GM18520 (cell line): Measurements from ENCODE around the gene RBM7.

Experiments used
- ATAC-seq: cut with Tn5 transposase; IDR thresholded peaks from one replicate; pipeline ENCODE4 v1.9.1; 2021; ENCODE audit not compliant: unreplicated experiment

RBM7 gene

DNA sequence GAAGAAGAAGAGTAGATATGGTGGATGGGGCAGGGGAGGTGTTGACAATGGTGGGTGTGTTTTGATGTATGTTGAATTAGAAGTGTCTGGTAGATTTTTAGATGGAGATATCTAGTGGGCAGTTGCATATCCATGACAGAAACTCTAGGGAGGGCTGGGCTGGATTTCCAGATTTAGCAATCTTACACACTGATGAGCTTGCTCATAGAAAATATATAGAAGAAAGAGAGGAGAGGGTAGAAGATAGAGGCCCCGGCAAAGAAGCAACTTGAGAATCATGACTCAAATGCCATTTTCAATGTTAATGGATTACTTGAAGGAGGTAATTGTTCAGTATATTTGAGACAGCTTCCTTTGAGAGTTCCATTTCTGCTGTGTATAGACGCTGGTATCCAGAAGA, 47.0 kb downstream of the RBM7 start:
- ATAC-seq: no peak

DNA sequence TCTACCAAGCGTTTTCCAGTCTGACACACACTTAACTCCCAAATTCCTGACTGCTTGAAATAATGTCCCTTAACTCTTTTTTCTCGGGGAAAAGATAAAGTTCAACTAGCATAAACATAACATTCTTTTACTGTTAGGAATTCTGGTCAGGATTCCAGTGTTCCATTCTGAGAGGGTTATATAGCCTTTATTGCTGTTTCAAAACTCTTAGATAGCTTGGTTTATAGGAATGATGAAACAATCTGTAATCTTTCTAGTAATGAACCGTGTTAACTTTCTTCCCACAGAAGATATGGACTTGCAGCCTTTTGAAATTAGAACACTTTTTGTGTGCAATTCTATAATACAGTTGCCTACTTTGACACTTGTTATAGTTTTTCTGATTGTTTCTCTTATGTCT, 47.4 kb downstream of the RBM7 start:
- ATAC-seq: no peak

DNA sequence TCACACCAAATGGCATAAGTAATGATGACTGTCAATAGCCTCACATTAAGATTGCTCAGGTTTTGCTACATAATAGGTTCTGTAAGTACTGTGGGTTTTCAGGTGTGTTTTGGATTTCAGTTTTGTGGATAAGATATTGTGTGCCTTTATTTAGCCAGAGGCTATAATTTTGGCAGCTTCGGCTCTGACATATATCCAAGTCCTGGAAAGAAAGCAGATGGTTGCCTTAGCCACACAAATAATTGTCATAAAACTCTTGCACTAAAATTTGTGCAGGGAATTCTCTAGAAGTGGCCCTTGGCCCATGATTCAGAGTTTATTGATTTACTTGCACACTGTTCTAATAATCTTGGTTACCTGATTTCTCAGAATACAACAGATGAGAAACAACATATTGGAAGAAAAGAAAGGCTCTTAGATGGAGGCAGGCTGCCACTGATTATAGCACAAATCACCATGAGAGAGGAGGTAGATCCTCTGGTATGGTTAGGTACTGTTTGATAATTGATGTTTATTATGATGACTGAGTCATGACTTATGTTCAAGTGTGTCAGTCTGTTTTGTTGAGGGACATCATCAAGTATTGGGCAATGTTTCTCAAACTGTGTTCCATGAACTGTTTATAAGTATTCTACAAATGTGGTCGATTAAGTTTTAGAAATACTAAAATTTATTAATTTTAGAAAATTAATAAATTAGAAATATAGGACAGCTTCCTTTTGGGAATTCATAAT, 48.5 kb downstream of the RBM7 start:
- no peak for ATAC-seq

DNA sequence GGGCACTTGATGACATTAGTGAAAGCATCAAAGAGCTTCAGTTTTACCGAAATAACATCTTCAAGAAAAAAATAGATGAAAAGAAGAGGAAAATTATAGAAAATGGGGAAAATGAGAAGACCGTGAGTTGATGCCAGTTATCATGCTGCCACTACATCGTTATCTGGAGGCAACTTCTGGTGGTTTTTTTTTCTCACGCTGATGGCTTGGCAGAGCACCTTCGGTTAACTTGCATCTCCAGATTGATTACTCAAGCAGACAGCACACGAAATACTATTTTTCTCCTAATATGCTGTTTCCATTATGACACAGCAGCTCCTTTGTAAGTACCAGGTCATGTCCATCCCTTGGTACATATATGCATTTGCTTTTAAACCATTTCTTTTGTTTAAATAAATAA, 49.4 kb downstream of the RBM7 start:
- ATAC-seq: no peak

DNA sequence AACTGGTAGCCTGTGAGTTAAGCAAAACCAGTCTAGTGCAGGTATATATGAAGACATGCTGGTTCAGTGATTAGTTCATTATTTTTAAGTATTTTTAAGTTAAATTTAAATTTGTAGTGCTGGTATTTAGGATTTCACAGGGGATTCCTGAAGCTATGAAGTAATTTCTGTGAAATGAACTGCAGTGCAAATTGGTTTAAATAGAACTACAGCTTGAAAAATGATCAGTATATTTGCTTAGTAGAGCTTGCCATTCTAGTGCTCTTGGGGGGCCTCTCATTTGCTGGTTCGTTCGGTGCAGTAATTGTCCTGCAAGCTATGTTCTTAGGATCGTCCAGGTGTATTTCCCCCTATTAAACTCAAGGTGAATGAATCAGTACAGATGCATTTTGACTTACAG, 51.9 kb downstream of the RBM7 start:
- no peak for ATAC-seq
